GM12892 (cell line): ENCODE data around the gene UGT1A6.
"Not testable (repeated sequence)": the region's sequence is repeated elsewhere in the genome, so short reads cannot be mapped to it uniquely, and the experiment has no call there.

Experiments
- POLR2A ChIP-seq: IDR thresholded peaks from 2 replicates; pipeline ENCODE4 v1.6.1; 2011; ENCODE audit warnings: low read depth, low read length, control low read depth
- POLR2AphosphoS5 ChIP-seq: IDR thresholded peaks from 2 replicates; pipeline ENCODE4 v1.6.1; 2011; ENCODE audit warnings: low read depth, low read length, control low read depth
- TAF1 ChIP-seq: IDR thresholded peaks from 2 replicates; pipeline ENCODE4 v1.6.1; 2011; ENCODE audit warnings: low read depth, mild to moderate bottlenecking, control low read depth, low read length, borderline replicate concordance

- TF ChIP-seq POLR2A, TAF1, POLR2AphosphoS5: not testable (repeated sequence)
Observed at GRCh38 chr2:233750689-233751088, 58.0 kb downstream of the UGT1A6 start.
